Activated naive CD8-positive, alpha-beta T cell treated with anti-CD3 and anti-CD28 coated beads, Interleukin-2, amount 50 U/mL, for 24 hours (primary cell): Measurements from ENCODE around the gene ILDR2.

Experiments used
- ATAC-seq: fragments of 150-1000 bp; cut with Tn5 transposase; one replicate; pipeline ENCODE4 v1.10.0; 2021
- DNase-seq: peaks from one replicate; pipeline ENCODE4 v3.0.0; 2021
- H3K27ac Mint-ChIP-seq: one replicate; pipeline ENCODE4 v1.8.0; 2021; ENCODE audit warnings: mild to moderate bottlenecking, mixed read lengths
- H3K27me3 Mint-ChIP-seq: one replicate; pipeline ENCODE4 v1.8.0; 2021; ENCODE audit warnings: mixed read lengths
- H3K36me3 Mint-ChIP-seq: one replicate; pipeline ENCODE4 v1.8.0; 2021; ENCODE audit warnings: low read depth, mixed read lengths
- H3K4me1 Mint-ChIP-seq: one replicate; pipeline ENCODE4 v1.8.0; 2021; ENCODE audit warnings: mixed read lengths
- H3K4me3 Mint-ChIP-seq: one replicate; pipeline ENCODE4 v1.8.0; 2021; ENCODE audit warnings: mild to moderate bottlenecking, moderate library complexity, mixed read lengths
- H3K9me3 Mint-ChIP-seq: one replicate; pipeline ENCODE4 v1.8.0; 2021; ENCODE audit warnings: mixed read lengths

The ILDR2 gene

DNA sequence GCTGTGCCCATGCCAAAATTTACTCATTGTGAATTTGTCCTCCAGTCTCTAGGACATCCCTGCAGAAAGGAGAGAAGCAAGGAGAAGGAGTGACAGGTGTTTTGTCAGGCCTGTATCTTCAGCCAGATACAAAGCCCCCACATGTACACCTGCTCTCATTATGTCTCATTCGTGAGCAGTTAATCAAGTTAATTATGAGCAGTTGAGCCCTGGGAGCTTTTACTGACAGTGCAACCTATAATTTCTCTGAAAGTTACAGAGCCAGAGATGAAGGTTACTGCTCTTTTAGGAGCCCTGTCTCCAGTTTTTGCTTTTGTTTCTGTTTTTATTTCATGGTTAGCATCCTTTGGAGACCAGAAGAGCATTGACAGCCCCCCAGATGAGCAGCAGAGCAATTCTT lies 5.0 kb upstream of the ILDR2 start:
- Mint-ChIP-seq H3K9me3 (no peaks in the 10 kb centered on the region), H3K36me3 (no peaks in the 10 kb centered on the region), H3K4me1 (peaks cover 8% of the 10 kb centered on the region), H3K27me3 (peaks cover 11% of the 10 kb centered on the region), H3K4me3 (no peak overlapping the region), H3K27ac (no peak overlapping the region)
- DNase-seq (no peak), ATAC-seq (no peak)

GRCh38 chr1:166978821-166979220 lies 3.5 kb upstream of the ILDR2 start:
- H3K36me3 Mint-ChIP-seq: no peaks in the 10 kb centered on the region

GRCh38 chr1:166977951-166978350 lies 2.6 kb upstream of the ILDR2 start:
- H3K27me3 Mint-ChIP-seq: peaks cover 23% of the 10 kb centered on the region
- H3K4me1 Mint-ChIP-seq: peaks cover 25% of the 10 kb centered on the region
- no peaks in the 10 kb centered on the region for H3K9me3 Mint-ChIP-seq
- ATAC-seq: no peak
- no peak overlapping the region for H3K27ac Mint-ChIP-seq
- H3K36me3 Mint-ChIP-seq: no peaks in the 10 kb centered on the region
- DNase-seq: no peak
- no peak overlapping the region for H3K4me3 Mint-ChIP-seq

More at GRCh38 chr1:166978821-166979220, 3.5 kb upstream of the ILDR2 start:
- DNase-seq: no peak
- Mint-ChIP-seq H3K27me3 (peaks cover 17% of the 10 kb centered on the region), H3K4me3 (no peak overlapping the region), H3K4me1 (peaks cover 21% of the 10 kb centered on the region), H3K27ac (no peak overlapping the region), H3K9me3 (no peaks in the 10 kb centered on the region)
- ATAC-seq: no peak

GRCh38 chr1:166974647-166975345 lies 544 bp downstream of the ILDR2 start:
- Mint-ChIP-seq H3K27ac (peak overlapping the region; percentile 74), H3K36me3 (peaks cover 3% of the 10 kb centered on the region), H3K27me3 (peaks cover 33% of the 10 kb centered on the region), H3K4me3 (peak overlapping the region; percentile 87), H3K4me1 (peaks cover 35% of the 10 kb centered on the region), H3K9me3 (no peaks in the 10 kb centered on the region)
- DNase-seq (peak; percentile 39), ATAC-seq (no peak)

GRCh38 chr1:166972826-166973225 lies 2.5 kb downstream of the ILDR2 start:
- no peak overlapping the region for H3K27ac Mint-ChIP-seq
- no peak overlapping the region for H3K4me3 Mint-ChIP-seq
- H3K9me3 Mint-ChIP-seq: no peaks in the 10 kb centered on the region
- H3K27me3 Mint-ChIP-seq: peaks cover 40% of the 10 kb centered on the region
- no peak for DNase-seq
- peaks cover 40% of the 10 kb centered on the region for H3K4me1 Mint-ChIP-seq
- no peak for ATAC-seq
- peaks cover 3% of the 10 kb centered on the region for H3K36me3 Mint-ChIP-seq

- H3K4me3 Mint-ChIP-seq: no peak overlapping the region
- DNase-seq (no peak), ATAC-seq (no peak)
- H3K4me1 Mint-ChIP-seq: peaks cover 40% of the 10 kb centered on the region
- peaks cover 3% of the 10 kb centered on the region for H3K36me3 Mint-ChIP-seq
- peak overlapping the region; percentile 32 for H3K27ac Mint-ChIP-seq
- H3K9me3 Mint-ChIP-seq: no peaks in the 10 kb centered on the region
- peaks cover 41% of the 10 kb centered on the region for H3K27me3 Mint-ChIP-seq
These were observed 3.1 kb downstream of the ILDR2 start for GRCh38 chr1:166972193-166972592.

DNA sequence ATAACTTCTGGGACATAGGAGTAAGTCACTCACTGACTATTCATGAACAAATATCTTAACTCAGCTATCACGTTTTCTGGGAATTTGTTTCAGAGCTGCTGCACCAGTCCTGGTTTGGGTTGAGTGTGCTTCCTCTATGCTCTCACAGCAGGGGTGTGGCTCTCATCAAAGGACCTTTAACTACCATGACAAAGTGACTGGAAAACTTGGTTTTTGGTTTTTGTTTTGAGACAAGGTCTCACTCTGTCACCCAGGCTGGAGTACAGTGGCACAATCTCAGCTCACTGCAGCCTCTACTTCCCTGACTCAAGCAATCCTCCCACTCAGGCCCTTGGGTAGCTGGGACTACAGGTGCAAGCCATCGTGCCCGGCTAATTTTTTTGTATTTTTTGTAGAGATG lies 4.1 kb downstream of the ILDR2 start:
- Mint-ChIP-seq H3K27me3 (peaks cover 40% of the 10 kb centered on the region), H3K4me1 (peaks cover 39% of the 10 kb centered on the region), H3K9me3 (no peaks in the 10 kb centered on the region), H3K27ac (no peak overlapping the region), H3K36me3 (peaks cover 3% of the 10 kb centered on the region), H3K4me3 (no peak overlapping the region)
- DNase-seq: no peak
- ATAC-seq: peak; percentile 63

DNA sequence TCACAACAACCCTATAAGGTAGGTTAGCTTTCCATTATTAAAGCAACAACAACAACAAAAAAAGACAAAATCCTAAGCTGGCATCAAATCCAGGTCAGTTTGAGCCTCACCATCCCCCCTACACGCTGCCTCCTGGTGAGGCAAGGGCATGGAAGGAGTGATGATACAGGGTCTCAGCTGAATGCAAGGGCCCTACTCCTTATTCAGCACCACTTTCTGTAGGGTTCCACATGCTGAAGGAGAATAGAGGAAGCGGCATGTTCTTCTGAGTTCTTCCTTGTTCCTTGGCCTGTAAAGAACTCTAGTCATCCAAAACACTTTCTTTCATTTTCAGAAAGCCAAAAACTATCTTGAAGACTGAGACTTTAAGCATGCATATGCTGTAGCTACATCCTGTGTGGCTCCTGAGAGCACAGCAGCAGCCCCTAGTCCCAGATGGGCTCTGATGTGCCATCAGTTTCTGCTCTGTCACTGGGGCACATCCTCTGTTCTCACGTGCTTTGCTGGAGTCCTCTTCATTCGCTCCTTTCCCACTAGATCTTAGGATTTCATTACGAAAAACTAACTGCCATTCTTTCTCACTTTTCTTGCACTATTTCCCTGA lies 6.2 kb downstream of the ILDR2 start:
- H3K27me3 Mint-ChIP-seq: peaks cover 36% of the 10 kb centered on the region
- no peak overlapping the region for H3K4me3 Mint-ChIP-seq
- H3K36me3 Mint-ChIP-seq: peaks cover 3% of the 10 kb centered on the region
- DNase-seq: no peak
- H3K4me1 Mint-ChIP-seq: peaks cover 23% of the 10 kb centered on the region
- H3K9me3 Mint-ChIP-seq: no peaks in the 10 kb centered on the region
- no peak overlapping the region for H3K27ac Mint-ChIP-seq
- no peak for ATAC-seq

GRCh38 chr1:166960858-166961474 lies 14.4 kb downstream of the ILDR2 start:
- no peaks in the 10 kb centered on the region for H3K4me1 Mint-ChIP-seq
- H3K9me3 Mint-ChIP-seq: no peaks in the 10 kb centered on the region
- H3K36me3 Mint-ChIP-seq: no peaks in the 10 kb centered on the region
- no peak overlapping the region for H3K27ac Mint-ChIP-seq
- ATAC-seq (no peak), DNase-seq (no peak)
- no peak overlapping the region for H3K4me3 Mint-ChIP-seq
- peaks cover 9% of the 10 kb centered on the region for H3K27me3 Mint-ChIP-seq

DNA sequence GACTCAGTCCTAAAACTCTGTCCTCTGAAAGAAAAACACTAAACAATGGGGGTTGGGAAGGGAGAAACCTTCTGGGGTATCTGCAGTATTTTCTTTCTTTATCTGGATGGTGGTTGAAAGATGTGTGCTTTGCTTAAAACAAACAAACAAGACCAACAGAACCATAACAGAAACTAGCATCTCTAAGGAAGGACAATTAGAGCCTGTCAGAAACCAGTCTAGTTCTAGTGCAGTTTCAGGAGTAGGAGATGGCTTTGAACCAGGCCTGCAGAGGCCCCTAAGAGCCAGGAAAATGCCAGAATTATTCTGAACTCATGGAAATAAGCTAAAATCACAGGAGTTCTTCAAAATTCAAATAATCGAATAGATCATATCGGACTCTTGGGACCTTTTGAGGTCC lies 18.5 kb downstream of the ILDR2 start:
- ATAC-seq (no peak), DNase-seq (no peak)
- Mint-ChIP-seq H3K27ac (no peak overlapping the region), H3K4me3 (no peak overlapping the region), H3K9me3 (no peaks in the 10 kb centered on the region), H3K36me3 (no peaks in the 10 kb centered on the region), H3K27me3 (peaks cover 10% of the 10 kb centered on the region), H3K4me1 (peaks cover 11% of the 10 kb centered on the region)

GRCh38 chr1:166956057-166956850 lies 19.1 kb downstream of the ILDR2 start:
- no peak overlapping the region for H3K4me3 Mint-ChIP-seq
- peaks cover 9% of the 10 kb centered on the region for H3K27me3 Mint-ChIP-seq
- no peaks in the 10 kb centered on the region for H3K36me3 Mint-ChIP-seq
- H3K9me3 Mint-ChIP-seq: no peaks in the 10 kb centered on the region
- ATAC-seq (no peak), DNase-seq (no peak)
- H3K4me1 Mint-ChIP-seq: peaks cover 11% of the 10 kb centered on the region
- no peak overlapping the region for H3K27ac Mint-ChIP-seq

DNA sequence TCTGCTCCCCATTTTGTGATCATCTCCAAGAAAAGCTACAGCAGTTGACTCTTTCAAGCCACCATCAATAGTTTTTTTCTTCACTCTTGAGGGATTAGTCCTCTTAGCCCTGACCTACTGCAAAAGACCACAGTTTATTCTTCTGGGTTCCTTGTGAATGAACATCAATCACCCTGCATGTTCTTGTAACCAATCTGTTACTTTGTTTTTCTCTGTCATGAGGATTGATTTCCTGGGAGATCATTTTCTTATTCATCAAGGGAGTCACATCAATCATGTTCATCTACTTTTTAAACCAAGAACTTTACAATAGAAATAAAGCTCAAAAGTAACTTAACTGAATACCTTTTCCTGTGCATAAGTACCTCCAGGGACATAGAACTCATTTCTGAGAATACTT lies 21.8 kb downstream of the ILDR2 start:
- peaks cover 11% of the 10 kb centered on the region for H3K4me1 Mint-ChIP-seq
- H3K9me3 Mint-ChIP-seq: no peaks in the 10 kb centered on the region
- H3K27me3 Mint-ChIP-seq: peaks cover 8% of the 10 kb centered on the region
- ATAC-seq: no peak
- H3K36me3 Mint-ChIP-seq: no peaks in the 10 kb centered on the region
- DNase-seq: no peak
- no peak overlapping the region for H3K4me3 Mint-ChIP-seq
- no peak overlapping the region for H3K27ac Mint-ChIP-seq

- no peak overlapping the region for H3K4me3 Mint-ChIP-seq
- DNase-seq (no peak), ATAC-seq (peak; percentile 65)
These were observed 23.2 kb downstream of the ILDR2 start for GRCh38 chr1:166952002-166952746.

GRCh38 chr1:166951050-166951449 lies 24.3 kb downstream of the ILDR2 start:
- Mint-ChIP-seq H3K4me1 (peaks cover 19% of the 10 kb centered on the region), H3K9me3 (no peaks in the 10 kb centered on the region), H3K36me3 (no peaks in the 10 kb centered on the region), H3K4me3 (no peak overlapping the region), H3K27me3 (peaks cover 25% of the 10 kb centered on the region), H3K27ac (no peak overlapping the region)
- no peak for ATAC-seq
- no peak for DNase-seq

More at GRCh38 chr1:166952002-166952746, 23.2 kb downstream of the ILDR2 start:
- Mint-ChIP-seq H3K27ac (no peak overlapping the region), H3K27me3 (peaks cover 16% of the 10 kb centered on the region), H3K36me3 (no peaks in the 10 kb centered on the region), H3K9me3 (no peaks in the 10 kb centered on the region), H3K4me1 (peaks cover 18% of the 10 kb centered on the region)
